NCI-H187 treated with DMSO at 0.1 percent for 48 hours (cell line): Measurements from ENCODE around the gene WDR54.
"Not testable (repeated sequence)": the region's sequence is repeated elsewhere in the genome, so short reads cannot be mapped to it uniquely, and the experiment has no call there.

Source experiments
- DNase-seq: peaks from one replicate; lab custom pipeline; 2025; lab: John Stamatoyannopoulos, UW

Gene WDR54

DNA sequence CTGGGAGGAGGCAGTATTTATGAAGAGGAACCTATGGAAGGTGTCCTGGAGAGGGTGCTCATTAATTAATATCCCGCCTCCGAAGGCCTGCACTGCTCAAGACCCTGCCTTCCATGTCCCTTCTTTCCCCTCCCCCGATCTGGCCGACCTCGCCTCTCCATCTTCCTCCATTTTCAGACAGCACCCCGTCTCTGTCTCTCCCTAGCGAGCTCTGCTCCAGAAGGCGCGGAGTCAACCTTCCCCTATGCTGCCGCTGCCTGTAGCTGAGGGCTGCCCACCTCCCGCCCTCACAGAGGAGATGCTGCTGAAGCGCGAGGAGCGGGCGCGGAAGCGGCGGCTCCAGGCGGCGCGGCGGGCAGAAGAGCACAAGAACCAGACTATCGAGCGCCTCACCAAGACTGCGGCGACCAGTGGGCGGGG lies 35.6 kb downstream of the WDR54 start:
- DNase-seq = no peak

DNA sequence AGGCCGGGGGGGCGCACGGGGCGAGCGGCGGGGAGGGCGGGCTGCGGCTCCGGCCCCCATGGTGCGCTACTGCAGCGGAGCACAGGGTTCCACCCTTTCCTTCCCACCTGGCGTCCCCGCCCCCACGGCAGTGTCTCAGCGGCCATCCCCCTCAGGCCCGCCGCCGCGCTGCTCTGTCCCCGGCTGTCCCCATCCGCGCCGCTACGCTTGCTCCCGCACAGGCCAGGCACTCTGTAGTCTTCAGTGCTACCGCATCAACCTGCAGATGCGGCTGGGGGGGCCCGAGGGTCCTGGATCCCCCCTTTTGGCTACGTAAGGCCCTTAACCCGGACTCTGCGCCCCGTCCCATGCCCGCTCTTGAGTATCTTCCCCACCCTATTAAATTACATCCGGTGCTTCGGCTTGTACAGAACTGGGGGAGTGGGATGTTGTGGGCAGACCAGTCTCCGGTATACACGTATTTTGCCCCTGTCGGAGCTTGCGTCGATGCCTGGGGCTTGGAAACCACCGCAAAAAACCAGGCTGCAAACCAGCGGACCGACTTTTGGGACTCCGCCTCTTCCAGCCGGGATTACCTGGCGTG lies 36.1 kb downstream of the WDR54 start:
- DNase-seq = no peak

DNA sequence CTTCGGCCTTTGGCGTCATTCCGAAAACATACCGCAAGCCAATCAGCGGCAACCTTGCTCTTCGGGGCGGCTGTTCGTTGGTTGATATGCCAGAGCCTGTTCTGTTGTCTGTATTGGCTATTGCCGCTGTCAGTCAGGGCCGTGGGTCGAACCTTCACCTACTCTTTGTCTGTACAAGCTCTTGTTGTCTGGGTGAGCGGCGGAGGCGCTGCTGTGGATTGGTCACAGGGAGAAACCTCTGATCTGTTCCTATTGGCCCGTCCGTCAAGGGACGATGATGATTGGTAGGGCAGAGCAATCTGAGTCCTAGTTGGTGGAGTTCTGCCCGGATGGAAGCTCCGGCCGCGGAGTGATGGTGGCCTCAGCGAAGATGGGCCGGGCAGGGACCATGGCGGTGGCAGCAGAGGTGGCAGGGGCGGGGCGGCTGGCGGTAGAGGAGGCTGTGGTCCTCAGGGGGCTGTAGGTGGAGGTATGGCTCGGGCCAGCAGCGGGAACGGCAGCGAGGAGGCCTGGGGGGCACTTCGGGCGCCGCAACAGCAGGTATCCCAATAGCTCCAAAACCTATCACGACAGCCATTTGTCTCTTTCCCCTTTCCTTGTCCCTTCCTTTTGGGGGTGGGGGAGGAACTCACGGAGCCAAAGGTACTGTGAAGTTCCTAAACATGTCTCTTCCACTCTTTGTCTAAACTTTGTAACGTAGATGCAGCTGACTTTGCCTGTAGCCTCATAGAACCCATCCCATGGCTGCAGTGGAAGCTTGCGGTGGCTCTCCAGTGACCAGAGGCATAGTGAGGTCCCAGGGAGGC lies 36.8 kb downstream of the WDR54 start, which contains the start of gene WBP1:
WBP1 (plus strand) TSS at position 307 of the 806 bp plus-strand sequence; CDS start at position 472, 165 bp downstream.
- peak; percentile 93 for DNase-seq

DNA sequence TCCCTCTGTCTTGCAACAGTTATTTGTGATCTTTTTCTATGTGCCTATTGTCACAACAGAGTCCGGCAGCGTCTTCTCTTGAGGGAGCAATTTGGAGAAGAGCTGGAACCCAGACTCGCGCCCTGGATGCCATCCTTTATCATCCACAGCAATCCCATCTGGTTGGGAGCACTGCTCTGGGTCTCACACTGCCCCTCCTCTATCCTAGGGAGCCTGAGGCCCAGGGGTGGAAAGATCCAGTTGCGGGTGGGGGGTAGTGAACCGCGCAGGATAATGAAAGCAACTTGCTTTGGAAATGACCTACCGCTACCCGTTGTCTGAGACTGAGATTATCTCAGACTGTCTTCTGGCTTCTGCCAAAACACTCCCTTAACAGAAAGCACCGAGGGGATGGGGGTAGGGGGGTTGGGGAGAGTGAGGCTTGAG lies 37.4 kb downstream of the WDR54 start:
- DNase-seq = no peak

DNA sequence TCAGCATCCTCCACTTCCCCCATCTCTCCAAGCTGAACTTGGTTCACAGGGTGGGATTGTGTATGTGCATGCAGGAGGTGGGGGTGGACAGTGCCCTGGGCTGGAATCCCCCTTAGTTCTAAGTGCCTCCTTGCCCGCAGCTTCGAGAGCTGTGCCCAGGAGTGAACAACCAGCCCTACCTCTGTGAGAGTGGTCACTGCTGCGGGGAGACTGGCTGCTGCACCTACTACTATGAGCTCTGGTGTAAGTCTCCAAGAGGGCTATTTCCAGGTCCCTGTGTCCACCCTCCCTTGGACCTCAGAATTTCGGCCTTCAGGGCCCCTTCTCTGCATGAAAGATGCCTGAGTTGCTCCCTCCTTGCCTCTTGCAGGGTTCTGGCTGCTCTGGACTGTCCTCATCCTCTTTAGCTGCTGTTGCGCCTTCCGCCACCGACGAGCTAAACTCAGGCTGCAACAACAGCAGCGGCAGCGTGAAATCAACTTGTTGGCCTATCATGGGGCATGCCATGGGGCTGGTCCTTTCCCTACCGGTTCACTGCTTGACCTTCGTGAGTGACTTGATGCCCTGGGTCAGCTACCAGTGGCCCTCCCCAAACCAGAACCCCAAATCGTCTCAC lies 38.1 kb downstream of the WDR54 start:
- DNase-seq = not testable (repeated sequence)

DNA sequence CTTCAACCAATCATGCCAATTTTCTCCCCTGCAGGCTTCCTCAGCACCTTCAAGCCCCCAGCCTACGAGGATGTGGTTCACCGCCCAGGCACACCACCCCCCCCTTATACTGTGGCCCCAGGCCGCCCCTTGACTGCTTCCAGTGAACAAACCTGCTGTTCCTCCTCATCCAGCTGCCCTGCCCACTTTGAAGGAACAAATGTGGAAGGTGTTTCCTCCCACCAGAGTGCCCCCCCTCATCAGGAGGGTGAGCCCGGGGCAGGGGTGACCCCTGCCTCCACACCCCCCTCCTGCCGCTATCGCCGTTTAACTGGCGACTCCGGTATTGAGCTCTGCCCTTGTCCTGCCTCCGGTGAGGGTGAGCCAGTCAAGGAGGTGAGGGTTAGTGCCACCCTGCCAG lies 38.7 kb downstream of the WDR54 start:
- DNase-seq = not testable (repeated sequence)

DNA sequence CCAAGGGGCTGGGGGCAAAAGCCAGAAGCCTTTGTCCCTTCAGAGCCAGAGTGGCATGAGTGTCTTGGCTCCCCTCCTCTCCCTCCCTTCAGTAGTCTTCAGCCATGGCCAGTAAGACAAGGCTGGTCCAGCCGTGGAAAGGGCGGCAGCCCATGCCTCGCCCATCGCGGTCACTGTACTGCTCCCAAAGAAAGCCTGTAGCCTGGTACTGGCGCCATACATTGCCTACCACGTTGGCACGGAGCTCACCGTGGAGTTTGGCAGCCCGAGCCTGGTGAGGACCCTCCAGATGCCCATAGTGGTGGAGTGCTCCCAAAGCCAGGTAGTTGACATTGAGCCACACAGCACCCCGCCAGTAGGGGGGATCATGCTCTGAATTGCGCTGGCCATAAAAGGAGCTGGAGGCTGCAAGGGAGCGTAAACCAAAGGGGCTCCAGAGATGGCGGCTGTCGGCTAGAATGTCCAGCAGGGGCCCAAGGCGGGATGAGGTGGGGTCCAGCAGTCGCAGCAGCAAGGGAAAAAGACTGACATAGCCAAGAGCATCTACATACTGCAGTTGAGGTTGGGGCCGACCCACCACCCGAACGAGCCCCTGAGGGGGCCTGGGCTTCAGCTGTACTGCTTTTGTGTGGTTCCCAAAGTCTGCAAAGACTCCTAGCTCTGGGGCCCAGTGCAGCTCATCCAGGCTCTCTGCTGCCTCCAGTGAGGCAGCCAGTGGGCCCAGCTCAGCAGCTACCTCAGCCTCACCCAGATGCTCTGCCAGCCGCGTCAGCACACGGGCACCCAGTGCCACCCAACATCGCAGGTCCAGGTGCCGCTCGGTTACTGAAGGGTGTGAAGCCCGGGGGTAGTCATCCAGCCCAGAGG lies 39.9 kb downstream of the WDR54 start:
- DNase-seq = no peak

DNA sequence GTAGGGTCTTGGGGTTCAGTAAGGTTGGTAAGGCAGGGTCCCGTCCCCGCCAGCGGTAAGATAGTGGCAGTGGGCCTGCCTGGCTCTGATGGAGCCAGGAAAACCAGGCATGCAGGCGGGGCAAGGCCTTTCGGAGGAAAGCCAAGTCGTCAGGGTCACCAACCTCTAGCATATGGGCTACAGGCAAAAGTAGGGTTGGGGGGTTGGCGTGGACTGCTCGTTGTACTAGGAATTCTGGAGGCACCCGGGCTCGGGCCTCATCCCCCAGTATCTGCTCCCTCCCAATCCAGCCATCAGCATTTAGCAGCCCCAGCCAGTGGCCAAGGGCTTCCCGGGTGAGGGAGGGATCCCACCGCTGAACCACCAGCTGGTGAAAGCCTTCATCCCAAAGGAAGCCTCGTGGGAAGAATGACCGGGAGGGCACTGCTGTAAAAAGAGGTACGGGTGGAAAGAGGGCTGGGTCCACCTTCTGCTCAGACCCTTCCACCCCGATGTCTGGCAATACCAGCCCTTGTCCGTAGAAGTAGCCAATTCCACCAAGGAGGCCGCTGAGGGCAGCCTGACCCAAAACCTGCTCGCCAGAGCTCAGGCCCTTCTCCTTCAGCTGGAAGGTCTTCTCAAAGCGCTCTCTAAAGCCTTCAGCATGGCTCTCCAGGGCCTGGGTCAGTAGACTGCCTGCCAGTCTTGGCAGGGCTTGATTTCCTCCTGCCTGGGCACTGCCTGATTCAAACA lies 40.7 kb downstream of the WDR54 start:
- no peak for DNase-seq

DNA sequence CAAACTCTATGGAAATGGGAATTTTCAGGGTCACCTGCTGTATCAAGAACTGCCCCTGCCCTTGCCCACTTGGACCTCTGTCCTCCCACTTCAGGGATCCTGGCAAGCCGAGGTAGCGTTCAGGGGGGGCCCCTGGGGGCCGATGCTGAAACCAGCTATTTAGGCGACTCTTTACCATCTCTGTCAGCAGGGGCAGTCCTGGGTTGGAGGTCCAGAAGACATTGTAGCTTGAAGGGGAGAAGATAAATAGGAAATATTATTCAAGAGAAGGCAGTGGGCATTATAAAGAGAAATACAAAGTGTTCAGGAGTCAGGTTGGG lies 41.2 kb downstream of the WDR54 start:
- DNase-seq = no peak

DNA sequence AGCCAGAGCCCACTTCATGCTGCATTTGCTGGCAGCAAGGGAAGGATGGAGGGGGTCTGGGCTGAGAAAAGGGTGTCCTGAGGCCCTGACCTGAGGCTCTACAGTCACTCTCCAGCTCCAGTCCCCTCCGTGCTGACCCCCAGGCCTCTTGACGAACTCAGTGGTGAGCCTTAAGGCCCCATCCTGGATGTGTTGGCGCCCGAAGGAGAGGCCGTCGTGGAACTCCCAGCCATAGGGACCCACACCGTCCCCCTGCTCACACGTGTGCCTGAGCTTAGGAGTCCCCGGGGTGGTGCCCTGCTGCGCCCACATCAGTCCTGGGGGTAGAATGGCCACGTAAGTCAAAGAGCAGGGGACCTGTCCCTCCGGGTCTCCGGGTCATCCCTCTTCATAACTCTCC lies 42.9 kb downstream of the WDR54 start:
- DNase-seq = no peak

DNA sequence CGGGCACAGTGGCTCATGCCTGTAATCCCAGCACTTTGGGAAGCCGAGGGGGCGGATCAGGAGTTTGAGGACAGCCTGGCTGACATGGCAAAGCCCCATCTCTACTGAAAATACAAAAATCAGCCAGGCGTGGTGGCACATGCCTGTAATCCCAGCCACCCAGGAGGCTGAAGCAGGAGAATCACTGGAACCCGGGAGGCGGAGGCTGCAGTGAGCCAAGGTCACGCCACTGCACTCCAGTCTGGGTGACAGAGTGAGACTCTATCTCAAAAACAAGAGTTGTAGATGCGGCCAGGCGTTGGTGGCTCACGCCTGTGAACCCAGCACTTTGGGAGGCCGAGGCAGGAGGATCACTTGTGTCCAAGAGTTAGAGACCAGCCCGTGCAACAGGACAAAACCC lies 49.2 kb downstream of the WDR54 start:
- not testable (repeated sequence) for DNase-seq

DNA sequence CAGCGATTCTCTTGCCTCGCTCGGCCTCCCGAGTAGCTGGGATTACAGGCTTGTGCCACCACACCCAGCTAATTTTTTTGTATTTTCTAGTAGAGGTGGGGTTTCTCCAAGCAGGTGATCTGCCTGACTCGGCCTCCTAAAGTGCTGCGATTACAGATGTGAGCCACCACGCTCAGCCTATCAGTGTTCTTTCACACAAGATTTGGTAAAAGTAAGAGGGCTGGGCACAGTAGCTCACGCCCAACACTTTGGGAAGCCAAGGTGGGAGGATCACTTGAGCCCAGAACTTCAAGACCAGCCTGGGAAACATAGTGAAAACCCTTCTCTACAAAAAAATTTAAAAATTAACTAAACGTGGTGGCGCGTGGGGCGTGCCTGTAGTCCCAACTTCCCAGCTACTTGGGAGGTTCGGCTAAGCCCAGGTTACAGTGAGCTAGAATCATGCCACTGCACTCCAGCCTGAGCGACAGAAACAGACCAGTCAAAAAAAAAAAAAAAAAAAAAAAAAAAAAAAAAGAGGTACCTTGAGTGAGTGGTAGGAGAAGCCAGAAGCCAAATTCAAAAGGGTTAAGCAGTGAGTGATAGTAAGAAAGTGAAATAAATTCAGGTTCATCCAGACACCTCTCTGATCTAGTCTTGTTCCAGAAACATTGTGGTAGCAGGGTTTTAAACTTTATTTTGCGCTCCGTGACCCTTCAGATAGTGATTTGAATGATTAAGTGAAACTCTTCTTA lies 50.0 kb downstream of the WDR54 start:
- no peak for DNase-seq

DNA sequence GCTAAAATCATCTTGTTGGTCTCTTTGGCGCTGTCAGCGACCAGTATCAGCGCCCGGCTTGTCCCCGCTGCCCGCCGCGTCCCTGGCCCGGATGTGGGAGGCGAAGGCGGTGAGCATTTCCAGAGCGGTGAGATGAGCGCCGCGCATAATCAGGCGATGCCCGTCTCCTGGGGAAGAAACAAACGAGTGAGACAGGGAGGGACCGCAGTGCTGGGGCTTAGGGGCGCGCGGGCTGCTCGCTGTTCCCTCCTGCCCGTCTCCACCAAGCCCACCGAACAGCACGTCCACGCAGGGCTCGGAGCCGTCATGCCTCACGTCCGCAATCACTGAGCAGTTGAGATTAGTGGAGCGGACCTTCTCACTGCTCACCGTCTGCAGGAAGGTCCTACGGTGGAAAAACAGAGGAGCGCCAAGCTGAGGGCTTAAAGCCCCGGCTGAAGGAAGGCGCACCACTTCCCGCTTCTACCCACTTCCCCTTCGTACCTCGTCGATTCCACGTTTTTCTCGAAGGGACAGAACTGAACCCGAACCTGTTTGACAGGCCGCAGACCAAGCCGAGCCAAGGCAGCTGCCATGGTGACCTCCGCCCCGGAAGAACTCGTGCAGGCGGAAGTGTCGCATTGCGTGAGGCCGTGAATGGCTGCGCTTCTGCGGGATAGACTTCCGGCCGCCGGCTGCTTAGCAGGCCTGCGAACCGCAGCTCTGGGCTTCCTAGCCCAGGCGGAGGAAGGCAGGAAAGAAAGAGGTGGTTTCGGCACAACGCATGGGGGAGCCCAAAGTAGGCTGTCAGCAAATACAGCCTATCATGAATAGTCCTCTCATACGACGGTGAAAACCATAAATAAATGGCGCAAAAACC lies 50.8 kb downstream of the WDR54 start, which contains the start of gene MRPL53:
MRPL53 (minus strand) TSS at position 595 of the 859 bp plus-strand sequence; CDS start at position 575, 20 bp downstream.
- no peak for DNase-seq

DNA sequence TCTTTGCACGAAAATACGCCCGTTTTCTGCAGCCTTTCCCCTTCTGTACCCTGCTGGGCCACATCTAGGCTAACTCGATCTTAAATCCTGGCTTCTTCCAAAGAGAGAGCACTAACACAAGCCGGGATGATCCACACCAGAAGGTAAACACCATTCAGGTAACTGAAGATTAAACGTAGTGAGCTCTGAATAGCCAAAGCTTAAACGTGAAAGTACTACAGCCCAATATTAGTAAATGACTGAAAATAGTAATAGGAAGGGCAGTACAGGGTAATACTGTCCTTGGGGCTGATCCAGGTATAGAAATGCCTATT lies 51.4 kb downstream of the WDR54 start:
- no peak for DNase-seq

DNA sequence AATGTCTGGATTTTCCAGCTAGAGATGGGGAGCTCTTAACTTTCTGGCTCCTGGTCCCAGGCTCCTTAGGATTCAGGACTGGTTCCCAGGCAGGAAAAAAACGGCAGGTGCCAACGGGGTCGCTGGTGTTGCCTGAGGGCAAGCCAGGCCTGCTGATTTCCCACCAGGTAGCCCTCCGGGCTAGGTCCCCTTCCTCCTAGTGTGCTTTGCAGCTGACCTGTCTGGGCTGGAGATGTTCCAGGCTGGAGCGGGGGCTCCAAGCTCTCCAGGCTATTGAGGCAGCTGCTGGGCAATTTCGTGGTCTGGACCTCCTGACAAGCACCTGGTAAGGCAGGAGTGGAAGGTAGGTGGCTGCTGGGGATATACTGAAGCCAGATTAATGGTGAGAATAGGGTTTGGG lies 53.0 kb downstream of the WDR54 start:
- no peak for DNase-seq

DNA sequence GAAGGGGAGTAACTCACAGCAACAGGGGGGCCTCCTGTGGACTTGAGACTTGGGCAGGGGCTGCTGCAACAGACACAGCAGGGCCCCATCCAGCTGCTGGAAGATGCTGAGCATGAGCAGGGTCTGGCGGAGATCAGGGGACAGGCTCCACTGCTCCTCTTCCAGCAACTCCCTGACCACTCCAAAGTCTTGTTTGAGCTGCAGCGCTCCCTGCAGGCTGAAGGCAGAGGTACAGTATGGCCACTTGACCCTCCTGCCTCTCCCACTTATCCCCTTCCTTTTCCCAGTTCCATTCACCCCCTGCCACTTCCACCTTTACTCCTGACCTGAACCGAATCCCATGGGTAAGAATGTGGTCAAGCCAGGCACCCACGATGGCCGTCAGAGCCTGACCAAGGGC lies 53.4 kb downstream of the WDR54 start:
- no peak for DNase-seq
